IPS-NIHi7 (cell line): ENCODE results near the gene SAXO2.
"Not testable (repeated sequence)": the region's sequence is repeated elsewhere in the genome, so short reads cannot be mapped to it uniquely, and the experiment has no call there.

Experiments used
- DNase-seq: peaks from one replicate; pipeline ENCODE4 v3.0.0; 2012; ENCODE audit warnings: mixed read lengths; ENCODE audit errors: extremely low spot score

The SAXO2 gene

DNA sequence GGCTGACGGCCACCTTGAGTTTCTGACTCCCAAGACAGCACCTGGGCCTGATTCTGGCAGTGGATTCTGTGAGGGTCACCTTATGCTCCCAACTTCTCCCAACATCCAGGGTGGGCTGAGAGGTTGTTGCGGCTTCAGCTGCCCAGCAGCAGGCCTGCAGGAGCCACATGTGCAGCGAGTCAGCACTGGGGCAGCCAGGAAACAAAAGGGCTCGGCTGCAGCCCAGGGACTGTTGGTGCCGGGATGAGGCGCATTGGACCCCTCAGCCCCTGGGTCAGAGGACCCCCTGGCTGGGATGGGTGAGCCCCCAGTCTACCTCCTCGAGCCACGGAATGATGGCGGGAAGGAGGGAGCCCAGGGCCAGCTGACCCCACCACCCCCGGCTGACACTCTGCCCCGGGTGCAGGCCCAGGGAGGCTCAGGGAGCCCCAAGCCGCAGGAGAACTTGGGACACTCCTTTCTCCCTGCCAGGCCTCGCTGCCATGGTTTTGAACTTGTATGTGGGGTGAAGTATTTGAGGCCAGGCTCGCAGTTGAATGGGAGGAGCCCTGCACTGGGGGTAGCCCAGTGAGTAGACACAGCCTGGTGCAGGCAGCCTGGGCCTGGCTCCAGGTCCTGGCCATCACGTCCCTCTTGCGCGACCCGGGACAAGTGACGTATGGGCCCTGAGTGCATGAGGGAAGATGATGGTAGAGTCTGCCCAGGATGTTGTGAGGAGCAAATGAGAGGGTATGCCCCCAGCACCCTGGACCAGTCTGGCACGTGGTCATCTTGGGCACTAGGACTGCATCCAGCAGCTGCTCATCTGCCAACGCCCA is 51.5 kb downstream of the SAXO2 start:
- DNase-seq = not testable (repeated sequence)

DNA sequence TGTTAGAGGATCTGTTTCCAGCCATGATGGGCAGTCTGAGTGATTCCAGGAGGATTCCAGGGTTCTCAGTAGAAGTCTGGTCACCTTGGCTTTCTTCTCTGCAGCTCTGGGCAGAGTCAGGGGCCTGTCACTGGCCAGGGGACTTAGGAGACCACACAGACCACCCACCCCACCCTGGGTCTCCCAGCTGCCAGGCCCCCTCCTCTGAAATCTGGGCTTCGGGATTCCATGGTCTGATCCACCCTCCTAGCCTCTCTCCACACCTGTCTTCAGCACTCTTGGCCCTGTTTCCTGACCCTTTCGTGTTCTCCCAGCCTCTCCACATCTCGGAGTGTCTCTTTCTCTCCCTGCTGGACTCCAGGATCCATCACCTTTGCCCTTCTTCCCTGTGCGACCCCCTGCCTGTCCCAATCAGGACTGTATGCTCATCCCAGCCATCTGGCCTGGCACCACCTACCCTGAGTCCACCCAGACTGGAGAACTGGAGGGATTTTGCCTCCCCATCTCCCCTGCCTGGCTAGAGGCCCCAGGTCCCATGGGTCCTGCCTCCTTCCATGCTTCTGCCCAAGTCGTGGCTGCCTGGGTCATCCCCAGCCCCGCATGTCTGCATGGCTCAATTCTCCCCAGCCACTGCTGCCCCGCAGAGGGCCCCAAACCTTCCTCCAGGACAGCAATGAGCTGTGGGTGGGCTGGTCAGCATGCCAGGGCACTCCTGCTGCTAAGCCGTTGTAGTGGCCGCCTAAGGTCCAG is 52.3 kb downstream of the SAXO2 start:
- no peak for DNase-seq

DNA sequence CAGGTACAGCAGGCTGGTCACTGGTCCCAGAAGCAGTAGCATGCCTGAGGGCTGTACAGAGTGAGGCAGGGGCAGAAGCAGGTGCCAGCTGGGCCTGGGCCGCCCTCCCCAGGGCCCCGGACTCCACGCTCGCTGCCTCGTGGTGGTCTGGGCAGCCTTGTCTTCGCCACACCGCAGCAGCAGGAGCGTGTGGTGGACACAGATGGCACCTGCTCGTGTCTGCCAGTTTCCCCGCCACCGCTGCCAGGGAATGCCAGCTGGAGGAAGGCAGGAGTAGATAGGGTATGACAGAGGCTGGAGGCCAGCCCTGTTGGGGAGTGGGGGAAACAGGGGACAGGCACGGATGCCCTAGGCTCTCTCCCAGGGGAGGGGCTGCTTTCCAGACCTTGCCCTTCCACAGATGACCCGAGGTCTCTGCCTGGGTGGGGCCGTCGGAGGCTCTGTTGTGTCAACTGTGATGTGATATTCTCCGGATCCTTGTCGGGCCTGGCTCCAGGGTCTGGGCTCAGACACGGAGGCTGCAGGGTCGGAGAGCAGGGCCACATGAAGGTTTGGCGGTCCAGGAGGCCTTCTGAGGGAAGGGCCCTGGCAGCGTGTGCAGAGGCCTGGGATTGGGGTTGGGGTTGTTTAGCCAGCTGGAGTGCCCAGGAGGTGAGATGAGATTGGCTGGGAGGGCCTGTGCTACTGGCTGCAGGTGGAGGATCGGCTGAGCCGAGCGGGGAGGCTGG is 53.1 kb downstream of the SAXO2 start:
- no peak for DNase-seq

DNA sequence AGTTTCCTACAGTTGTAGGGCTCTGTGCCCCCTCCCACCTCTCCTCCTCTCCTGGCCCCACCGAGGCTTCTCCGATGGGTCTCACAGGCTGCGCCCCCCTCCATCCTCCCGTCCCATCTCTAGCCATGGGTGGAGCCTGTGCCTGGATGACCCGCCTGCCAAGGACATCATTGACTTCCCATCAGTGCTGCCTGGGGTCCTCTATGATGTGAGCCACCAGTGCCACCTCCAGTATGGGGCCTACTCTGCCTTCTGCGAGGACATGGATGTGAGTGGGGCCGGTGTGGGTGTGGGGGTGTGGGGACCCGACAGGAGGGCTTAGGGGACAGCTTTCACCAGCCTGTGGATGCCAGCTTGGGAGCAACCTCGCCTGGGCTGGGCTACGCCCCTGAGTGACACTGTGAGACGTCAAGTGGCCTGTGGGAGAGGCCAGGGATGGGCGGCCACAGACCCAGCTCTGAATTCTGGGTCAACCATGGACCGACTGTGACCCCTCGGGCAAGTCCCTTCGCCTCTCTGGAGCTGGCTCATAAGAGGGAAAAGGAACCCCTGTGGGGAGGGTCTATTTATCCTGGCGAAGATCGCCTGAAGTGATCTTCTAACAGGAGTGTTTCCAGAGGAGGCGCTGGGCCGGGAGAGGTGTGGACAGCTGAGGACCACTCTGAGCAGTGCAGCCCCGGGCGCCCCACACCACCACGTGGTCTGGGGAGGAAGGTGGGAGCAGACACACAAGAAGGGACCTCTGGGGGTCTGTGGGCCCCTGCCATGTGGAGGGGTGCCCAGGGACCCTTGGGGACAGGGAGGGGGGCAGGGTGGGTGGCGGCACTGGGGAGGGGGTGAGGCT is 53.9 kb downstream of the SAXO2 start:
- not testable (repeated sequence) for DNase-seq

DNA sequence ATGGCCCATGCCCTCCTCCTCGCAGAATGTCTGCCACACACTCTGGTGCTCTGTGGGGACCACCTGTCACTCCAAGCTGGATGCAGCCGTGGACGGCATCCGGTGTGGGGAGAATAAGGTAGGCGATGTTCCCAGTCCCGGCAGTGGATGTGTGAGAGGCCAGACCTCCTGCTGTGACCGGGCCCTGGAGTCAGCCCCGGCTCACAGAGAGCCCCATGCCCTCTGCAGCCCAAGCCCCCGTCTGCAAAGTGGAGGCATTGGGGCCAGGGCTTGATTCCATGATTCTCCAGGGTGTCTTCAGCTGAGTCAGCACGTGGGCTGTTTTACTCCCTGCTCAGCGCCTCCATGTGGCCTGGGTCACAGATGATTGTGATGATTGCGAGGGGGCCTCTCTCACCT is 54.5 kb downstream of the SAXO2 start:
- DNase-seq = no peak

DNA sequence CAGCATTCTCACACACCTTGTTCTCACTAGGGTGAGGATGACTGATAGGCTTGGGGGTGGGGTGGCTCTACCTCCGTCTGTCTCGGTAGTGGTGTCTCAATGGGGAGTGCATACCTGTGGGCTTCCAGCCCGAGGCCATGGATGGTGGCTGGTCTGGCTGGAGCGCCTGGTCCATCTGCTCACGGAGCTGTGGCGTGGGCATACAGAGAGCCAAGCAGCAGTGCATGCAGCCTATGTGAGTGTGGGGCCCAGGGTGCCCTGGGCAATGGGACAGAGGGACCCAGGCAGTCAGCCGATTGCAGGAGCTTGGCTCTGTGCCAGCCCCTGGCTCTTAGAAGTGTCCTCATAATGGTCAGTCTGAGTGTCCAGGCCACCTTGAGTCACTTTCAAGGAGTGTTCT is 54.9 kb downstream of the SAXO2 start:
- not testable (repeated sequence) for DNase-seq

DNA sequence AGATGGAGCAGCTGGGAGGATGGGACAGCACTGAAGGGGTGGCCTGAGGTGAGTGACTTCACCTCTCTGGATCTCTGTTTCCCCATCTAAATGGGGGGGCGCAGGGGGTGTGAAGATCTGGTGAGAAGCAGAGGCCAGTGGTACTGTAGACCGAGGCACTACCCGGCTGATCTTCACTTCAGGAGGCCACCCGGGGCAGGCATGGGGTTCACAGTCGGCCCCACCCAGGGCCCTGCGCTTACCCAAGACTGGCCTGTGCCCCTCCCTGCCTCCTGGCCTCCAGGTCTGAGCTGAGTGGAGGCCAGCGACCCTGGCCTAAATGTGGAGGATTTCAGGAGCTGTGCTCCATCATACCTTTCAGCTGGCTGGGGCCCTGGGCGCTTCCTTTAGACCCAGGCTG is 55.7 kb downstream of the SAXO2 start:
- not testable (repeated sequence) for DNase-seq

DNA sequence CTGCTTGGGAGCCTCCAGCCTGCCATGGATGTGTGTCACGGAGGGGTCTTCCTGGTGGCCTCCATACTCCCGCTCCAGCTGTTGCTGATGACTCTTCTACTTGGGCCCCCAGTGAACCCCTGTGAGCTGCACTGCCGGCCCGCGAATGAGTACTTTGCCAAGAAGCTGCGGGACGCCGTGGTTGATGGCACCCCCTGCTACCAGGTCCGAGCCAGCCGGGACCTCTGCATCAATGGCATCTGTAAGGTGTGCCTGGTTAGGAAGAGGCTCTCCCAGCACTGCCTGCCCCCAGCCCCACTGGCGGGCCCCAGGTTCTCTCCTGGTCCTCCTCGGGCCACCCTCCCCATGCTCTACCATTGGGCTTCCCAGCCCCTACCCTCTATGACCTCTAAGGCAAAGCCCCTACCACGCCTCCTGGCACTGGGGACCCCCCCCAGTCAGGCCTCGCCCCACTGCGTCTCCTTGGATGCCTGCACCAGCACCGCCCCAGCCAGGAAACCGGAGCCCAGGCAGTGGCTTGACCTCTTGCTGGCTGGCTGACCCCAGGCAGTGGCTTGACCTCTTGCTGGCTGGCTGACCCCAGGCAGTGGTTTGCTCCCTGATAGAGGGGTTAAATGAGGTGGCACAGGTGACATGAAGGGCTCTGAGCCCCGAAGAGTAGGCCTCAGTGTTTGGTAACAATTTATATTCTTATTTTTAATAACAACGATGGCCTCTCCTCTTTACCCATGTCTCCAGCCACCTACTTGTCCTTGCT is 57.1 kb downstream of the SAXO2 start:
- DNase-seq = not testable (repeated sequence)

DNA sequence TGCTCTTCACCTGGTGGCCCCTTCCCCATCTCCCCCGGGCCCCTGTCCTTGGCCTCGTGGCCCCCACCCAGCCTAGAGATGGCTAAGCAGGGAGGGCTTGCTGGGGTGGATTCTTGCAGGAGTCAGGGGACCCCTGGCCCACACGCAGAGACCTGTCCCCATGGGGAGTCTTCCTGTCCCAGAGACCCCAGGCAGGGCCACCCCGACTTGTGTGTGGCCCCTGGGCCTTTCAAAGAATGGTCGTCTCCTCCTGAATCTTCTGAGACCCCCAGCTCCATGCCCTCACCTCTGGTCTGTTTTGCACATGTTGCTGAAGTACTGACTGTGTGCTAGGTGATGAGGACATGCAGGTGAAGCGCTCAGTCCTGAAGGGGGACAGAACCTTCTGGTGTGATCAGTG is 58.2 kb downstream of the SAXO2 start:
- not testable (repeated sequence) for DNase-seq

DNA sequence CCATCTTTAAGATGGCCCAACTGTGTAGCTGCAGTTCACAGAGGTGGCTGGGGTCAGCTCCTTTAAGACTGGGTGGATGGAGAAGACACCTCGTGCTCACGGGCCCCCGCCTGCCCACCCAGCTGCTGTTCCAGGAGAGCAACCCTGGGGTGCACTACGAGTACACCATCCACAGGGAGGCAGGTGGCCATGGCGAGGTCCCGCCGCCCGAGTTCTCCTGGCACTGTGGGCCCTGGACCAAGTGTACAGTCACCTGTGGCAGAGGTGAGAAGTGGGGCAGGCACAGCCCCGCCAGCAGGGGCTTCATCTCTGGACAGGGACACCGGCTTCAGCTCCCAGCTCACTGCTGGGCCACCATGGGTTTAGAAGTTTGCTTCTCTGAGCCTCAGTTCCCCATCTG is 59.9 kb downstream of the SAXO2 start:
- not testable (repeated sequence) for DNase-seq

DNA sequence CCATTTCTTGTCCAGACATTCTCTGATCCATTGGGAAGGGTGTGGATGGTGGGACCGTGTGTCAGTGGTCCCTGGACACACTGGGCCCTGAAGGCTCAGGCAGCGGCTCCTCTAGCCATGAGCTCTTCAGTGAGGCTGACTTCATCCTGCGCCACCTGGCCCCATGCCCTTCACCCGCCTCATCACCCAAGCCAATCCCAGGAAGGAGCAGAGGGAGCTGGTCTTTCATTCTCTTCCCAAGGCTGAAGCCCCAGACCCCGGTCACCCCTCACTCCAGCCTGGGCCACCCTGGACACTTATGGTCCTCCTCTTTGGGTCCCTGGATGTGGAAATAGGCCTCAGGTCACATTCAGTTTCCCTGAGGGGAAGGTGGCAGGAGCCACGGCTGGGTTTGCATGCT is 62.2 kb downstream of the SAXO2 start:
- not testable (repeated sequence) for DNase-seq

DNA sequence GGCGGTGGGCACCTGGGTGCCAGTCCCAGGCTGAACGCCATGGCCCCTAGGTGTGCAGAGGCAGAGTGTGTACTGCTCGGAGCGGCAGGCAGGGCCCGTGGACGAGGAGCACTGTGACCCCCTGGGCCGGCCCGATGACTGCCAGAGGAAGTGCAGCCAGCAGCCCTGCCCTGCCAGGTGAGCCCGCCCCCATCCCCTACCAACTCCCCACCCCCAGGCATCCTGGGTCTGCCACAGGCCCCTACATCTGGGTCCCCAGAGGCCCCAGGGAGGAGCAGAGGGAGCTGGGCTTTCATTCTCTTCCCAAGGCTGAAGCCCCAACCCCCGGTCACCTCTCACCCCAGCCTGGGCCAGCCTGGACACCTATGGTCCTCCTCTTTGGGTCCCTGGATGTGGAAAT is 63.0 kb downstream of the SAXO2 start:
- not testable (repeated sequence) for DNase-seq

DNA sequence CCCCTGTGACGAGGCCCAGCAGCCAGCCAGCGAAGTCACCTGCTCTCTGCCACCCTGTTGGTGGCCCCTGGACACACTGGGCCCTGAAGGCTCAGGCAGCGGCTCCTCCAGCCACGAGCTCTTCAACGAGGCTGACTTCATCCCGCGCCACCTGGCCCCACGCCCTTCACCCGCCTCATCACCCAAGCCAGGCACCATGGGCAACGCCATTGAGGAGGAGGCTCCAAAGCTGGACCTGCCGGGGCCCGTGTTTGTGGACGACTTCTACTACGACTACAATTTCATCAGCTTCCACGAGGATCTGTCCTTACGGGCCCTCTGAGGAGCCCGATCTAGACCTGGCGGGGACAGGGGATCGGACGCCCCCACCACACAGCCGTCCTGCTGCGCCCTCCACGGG is 64.3 kb downstream of the SAXO2 start:
- DNase-seq = not testable (repeated sequence)

DNA sequence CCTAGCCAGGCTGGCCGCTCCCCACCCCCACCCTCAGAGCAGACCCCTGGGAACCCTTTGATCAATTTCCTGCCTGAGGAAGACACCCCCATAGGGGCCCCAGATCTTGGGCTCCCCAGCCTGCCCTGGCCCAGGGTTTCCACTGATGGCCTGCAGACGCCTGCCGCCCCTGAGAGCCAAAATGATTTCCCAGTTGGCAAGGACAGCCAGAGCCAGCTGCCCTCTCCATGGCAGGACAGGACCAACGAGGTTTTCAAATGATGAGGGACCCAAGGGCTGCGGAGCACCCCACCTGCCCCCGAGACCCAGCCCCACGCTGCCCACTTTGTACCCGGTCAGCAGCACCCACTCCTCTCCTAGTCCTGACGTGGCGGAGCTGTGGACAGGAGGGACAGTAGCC is 64.8 kb downstream of the SAXO2 start:
- DNase-seq = not testable (repeated sequence)

DNA sequence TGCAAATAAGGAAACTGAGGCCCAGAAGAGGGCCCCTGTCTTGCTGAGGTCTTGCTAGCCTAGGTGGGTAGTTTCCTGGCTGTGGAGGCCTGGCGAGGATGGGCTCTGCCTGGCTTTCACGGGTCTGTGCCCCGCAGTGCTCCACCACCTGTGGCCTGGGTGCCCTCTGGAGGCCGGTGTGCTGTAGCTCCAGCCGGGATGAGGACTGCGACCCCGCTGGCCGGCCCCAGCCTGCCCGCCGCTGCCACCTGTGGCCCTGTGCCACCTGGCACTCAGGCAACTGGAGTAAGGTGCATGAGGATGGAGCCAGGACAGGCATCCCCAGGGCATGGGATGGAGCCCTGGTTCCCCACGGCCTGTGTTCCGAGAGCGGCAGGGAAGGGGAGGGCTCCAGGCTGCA is 66.4 kb downstream of the SAXO2 start:
- not testable (repeated sequence) for DNase-seq

DNA sequence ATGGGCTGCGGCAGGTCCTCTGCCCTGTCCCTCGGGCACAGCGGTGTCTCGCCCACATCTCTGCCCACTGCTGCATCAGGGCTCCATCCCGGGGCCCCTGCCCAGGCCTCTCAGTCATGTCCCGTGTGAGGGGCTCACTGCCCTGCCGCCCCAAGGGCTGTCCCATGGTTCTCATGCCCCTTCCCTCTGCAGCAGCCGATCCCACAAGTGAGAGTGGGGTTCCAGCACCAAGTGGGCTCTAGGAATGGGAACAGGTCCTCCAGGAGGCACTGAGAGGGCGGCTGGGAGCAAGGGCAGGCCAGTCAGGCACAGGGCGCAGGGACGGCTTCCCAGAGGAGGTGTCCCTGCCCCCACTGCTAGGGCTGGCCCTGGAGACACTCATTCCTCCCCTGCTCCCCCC is 68.3 kb downstream of the SAXO2 start:
- DNase-seq = not testable (repeated sequence)

DNA sequence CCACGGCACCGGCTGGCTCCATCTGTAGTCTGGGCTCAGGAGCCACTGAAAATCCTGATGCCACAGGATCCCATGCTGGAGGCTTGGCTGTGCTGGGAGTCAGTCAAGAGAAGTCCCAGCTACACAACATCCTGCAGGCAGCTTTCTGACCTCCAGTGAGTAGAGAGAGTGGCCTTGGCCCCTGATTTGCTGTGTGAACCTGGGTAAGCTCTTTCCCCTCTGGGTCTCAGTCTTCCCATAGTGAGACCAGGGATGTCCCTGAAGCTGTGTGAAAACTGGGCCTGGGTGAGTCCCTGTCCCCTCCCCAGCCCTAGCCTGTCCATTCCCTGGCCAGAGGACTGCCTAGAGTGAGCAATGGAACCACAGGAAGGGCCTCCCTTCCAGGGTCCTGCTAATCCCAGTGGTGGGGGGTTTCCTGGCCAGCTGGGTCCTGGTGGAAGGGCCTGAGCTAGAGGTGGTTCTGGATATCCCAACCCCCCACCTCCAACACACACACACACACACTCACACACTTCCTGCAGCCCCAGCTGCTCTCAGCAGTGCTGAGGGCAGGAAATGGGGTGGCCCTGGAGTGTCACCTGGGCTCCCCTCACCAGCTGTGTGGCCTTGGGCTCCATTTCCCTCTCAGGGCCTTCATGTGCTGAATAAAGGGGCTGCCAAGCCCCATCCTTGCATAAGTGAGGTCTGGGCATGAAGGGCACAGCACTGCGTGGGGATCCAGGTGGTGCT is 69.1 kb downstream of the SAXO2 start:
- DNase-seq = not testable (repeated sequence)

DNA sequence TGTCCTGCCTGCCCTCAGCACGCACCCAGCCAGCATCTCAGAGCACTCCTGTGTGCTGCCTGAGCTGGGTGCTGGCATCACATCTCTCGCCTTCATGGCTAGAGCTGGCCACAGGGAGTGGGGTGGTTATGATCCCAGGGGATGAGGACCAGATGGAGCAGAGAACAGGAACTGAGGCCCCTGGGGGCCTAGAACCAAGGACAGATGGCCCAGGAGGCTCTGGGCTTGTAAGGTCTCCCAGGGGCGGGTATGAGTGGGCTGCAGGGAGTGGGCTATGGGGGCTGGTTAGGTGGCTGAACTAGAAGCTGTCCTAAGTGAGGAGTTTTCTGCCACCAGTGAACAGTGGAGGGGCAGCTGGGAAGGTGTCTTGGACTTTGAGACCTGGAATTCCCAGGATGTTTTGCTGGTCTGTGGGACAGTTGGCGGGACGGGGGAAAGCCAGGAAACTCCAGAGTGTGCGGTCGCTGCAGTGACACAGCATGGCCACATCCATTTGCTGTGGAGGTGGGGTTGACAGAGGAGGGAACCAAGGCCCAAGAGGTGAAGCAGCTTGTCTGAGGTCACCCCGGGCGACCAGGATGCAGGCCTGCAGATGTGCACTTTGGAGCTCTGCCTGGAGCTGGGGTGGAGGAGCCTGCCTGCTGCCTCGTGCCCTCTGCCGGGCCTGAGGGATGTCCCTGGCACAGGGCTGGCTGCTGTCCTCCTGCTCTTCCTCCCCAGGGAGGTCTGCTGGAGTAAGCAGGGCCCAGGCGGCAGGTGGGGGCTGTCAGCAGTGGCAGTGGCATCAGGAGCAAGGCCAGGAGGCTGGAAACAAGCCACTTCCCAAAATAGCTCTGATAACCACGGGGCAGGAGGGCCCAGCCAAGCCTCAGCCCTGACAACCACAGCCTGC is 70.3 kb downstream of the SAXO2 start:
- not testable (repeated sequence) for DNase-seq
